Effector memory CD8-positive, alpha-beta T cell (primary cell): ENCODE results near the gene REEP2.
A peak's percentile ranks its signal among the peaks of the same experiment; 100 is the strongest.
"Not testable (repeated sequence)": the region's sequence is repeated elsewhere in the genome, so short reads cannot be mapped to it uniquely, and the experiment has no call there.

Experiments
- ATAC-seq: fragments of 150-1000 bp; cut with Tn5 transposase; replicated peaks from 2 replicates; pipeline ENCODE4 v1.10.0; 2021; ENCODE audit warnings: mild to moderate bottlenecking, moderate library complexity
- DNase-seq, 3 experiments: peaks; one replicate each; pipeline ENCODE4 v3.0.0; 2021
- H3K27ac Mint-ChIP-seq, 2 donors: one replicate each; pipeline ENCODE4 v1.8.0; 2022; ENCODE audit warnings: mild to moderate bottlenecking in 2 of 2, mixed read lengths in 2 of 2, moderate library complexity in 2 of 2
- H3K27me3 Mint-ChIP-seq, 2 donors: one replicate each; pipeline ENCODE4 v1.8.0; 2022; ENCODE audit warnings: mixed read lengths in 2 of 2
- H3K36me3 Mint-ChIP-seq: one replicate; pipeline ENCODE4 v1.8.0; 2022; ENCODE audit warnings: mild to moderate bottlenecking, moderate library complexity, mixed read lengths; ENCODE audit not compliant: insufficient read depth
- H3K4me1 Mint-ChIP-seq, 2 donors: one replicate each; pipeline ENCODE4 v1.8.0; 2022; ENCODE audit warnings: low read depth in 2 of 2, mixed read lengths in 2 of 2
- H3K4me3 Mint-ChIP-seq, 2 donors: one replicate each; pipeline ENCODE4 v1.8.0; 2022; ENCODE audit warnings: mild to moderate bottlenecking in 2 of 2, mixed read lengths in 2 of 2, moderate library complexity in 2 of 2
- H3K9me3 Mint-ChIP-seq, 2 donors: one replicate each; pipeline ENCODE4 v1.8.0; 2022; ENCODE audit warnings: mixed read lengths in 2 of 2
- total RNA-seq, 9 experiments: gene quantifications; one replicate each; lab custom pipeline; 2026; lab: John Stamatoyannopoulos, UW

REEP2 gene, protein sequence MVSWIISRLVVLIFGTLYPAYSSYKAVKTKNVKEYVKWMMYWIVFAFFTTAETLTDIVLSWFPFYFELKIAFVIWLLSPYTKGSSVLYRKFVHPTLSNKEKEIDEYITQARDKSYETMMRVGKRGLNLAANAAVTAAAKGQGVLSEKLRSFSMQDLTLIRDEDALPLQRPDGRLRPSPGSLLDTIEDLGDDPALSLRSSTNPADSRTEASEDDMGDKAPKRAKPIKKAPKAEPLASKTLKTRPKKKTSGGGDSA
- 0.55 to 3.2 (median 0.98) reads per million in 9 experiments for total RNA-seq

DNA sequence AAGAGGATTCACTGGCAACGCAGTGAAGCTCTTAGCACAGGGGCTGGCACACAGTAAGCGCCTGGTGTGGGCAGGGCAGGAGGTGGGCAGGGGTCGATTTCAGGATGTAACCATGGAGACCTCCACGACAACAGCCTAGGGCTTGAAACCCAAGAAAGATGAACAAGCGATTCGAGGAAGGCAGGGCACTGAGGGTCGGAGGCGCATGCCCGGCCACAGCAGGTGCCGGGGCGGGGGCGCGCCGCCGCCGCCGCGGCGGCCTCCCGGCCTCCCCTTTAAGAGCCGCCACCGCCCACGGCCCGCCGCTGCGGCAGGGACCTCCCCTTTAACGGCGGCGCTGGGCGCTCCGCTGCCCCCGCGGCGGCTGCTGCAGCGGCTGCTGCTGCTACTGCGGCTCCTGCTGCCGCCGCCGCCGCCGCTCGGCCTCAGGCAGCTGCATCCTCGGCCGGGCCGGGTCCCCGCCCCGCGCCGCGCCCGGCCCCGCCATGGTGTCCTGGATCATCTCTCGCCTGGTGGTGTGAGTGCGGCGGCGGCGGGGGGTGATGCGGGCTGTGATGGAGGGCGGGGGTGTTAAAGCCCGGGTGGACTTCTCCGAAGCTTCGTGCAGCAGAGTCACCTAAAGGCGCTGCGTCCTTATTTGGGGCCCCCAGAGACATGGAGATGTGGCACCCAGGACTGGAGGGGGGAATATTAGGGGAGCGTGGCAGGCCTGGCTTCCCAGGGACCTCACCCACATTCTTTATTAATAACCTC, at the start of gene REEP2:
TSS of gene REEP2 (plus strand) at position 334 of the 753 bp plus-strand sequence. CDS start at position 486, 152 bp downstream.
- H3K27ac Mint-ChIP-seq = peak within 1 kb of the TSS; percentile 8 to 63
- peak; percentile 91 for ATAC-seq

DNA sequence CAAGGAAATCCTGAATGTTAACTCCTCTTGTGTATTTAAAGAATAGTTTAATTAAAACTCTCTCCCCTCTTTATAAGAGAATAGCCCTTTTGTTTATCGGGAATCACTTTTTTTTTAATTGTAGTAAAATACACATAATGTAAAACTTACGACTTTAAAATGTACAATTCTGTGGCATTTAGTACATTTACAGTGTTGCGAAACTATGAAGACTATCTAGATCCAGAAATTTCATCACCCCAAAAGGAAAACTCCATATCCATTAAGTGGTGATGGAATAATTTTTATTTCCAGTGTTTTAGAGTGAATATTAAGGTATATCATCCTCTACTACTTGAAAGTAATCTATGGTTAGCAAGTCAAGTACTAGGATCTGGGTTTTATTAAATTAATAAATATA, 49.5 kb upstream of the REEP2 start:
- DNase-seq (no peak), ATAC-seq (no peak)
- Mint-ChIP-seq H3K27me3 (no peaks in the 10 kb centered on the region), H3K36me3 (peaks cover 44% of the 10 kb centered on the region), H3K27ac (peak overlapping the region in 1 of 2 donors; percentile 76), H3K9me3 (no peaks in the 10 kb centered on the region), H3K4me3 (no peak overlapping the region), H3K4me1 (no peaks in the 10 kb centered on the region)

More for the DNA sequence above, at the start of gene REEP2:
- Mint-ChIP-seq H3K4me3 (peak within 1 kb of the TSS; percentile 79 to 80), H3K27me3 (no peaks in the 10 kb centered on the region), H3K36me3 (peaks cover 33% of the 10 kb centered on the region), H3K4me1 (peaks cover 12 to 15% of the 10 kb centered on the region in 2 donors), H3K9me3 (no peaks in the 10 kb centered on the region)
- peak; percentile 51 to 65 (median 60) for DNase-seq

DNA sequence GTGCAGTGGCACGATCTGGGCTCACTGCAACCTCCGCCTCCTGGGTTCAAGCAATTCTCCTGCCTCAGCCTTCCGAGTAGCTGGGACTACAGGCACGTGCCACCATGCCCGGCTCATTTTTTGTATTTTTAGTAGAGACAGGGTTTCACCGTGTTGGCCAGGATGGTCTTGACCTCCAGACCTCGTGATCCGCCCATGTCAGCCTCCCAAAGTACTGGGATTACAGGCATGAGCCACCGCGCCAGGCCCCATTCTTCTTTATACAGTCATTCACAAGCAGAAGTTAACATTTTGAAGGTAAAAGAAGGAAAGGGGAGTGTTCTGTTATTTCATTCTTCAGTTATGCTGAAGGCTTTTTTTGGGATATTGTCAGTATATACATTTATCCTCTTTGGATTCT, 48.9 kb upstream of the REEP2 start:
- not testable (repeated sequence) for H3K27me3 Mint-ChIP-seq, ATAC-seq, DNase-seq, H3K9me3 Mint-ChIP-seq, H3K4me3 Mint-ChIP-seq, H3K4me1 Mint-ChIP-seq
- peak overlapping the region in 1 of 2 donors; percentile 76 for H3K27ac Mint-ChIP-seq
- H3K36me3 Mint-ChIP-seq = peaks cover 44% of the 10 kb centered on the region

DNA sequence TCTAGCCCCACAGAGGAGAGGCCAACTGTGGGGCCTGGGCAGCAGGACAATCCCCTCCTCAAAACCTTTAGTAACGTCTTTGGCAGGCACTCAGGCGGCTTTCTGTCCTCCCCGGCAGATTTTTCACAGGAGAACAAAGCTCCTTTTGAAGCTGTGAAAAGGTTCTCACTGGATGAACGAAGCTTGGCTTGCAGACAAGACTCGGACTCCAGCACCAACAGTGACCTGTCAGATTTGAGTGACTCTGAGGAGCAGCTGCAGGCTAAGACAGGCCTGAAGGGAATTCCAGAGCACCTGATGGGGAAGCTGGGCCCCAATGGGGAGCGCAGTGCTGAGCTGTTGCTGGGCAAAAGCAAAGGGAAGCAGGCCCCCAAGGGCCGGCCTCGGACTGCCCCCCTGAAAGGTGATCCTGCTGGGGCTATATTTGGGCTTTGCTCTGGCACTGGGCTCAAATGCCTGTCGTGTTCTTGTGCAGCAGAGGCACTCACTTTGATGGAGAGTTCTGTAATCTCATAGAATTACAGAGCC, 46.9 kb upstream of the REEP2 start:
- no peak for ATAC-seq
- H3K27ac Mint-ChIP-seq = no peak overlapping the region
- peaks cover 42% of the 10 kb centered on the region for H3K36me3 Mint-ChIP-seq
- H3K27me3 Mint-ChIP-seq = no peaks in the 10 kb centered on the region
- no peak overlapping the region for H3K4me3 Mint-ChIP-seq
- no peaks in the 10 kb centered on the region for H3K9me3 Mint-ChIP-seq
- DNase-seq = no peak
- H3K4me1 Mint-ChIP-seq = no peaks in the 10 kb centered on the region

DNA sequence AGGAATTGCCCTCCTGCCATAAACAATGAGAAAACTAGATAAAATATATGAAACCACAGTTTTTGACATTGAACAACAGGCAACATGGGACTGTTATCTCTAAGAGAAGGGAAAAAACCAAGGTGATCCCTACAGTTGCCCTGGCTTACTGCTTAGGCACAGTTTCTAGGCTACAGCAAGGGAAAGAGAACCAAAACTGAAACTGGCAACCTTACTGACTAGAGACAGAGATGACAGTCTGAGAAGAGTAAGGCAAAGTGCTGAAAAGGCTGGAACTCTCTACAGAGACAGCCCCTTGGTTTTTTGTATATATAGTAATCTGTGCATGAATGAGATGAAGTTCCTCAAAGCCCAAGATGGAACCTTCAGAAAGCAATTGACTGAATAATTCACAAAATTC, 36.2 kb upstream of the REEP2 start:
- H3K36me3 Mint-ChIP-seq = peaks cover 89% of the 10 kb centered on the region
- no peaks in the 10 kb centered on the region for H3K9me3 Mint-ChIP-seq
- peak overlapping the region in 1 of 2 donors; percentile 49 for H3K27ac Mint-ChIP-seq
- ATAC-seq (no peak), DNase-seq (no peak)
- peaks cover 0 to 3% of the 10 kb centered on the region in 2 donors for H3K4me1 Mint-ChIP-seq
- H3K4me3 Mint-ChIP-seq = no peak overlapping the region
- no peaks in the 10 kb centered on the region for H3K27me3 Mint-ChIP-seq

DNA sequence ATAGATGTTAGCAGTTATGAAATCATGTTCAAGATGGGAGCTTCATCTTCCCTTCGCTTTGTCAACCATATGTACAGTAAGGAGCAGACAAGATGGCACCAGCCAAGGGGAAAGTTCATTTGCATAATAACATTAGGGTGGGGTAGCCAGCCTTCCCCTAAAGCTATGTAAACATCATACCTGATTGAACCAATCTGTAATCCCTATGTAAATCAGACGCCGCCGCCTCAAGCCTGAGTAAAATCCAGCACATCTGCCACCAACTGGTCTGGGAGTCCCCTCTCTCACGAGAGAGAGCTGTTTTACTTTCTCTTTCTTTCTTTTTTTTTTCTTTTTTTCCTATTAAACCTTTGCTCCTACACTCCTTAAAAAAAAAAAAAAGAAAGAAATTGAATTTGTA, 30.8 kb upstream of the REEP2 start:
- peaks cover 0 to 15% of the 10 kb centered on the region in 2 donors for H3K4me1 Mint-ChIP-seq
- H3K27me3 Mint-ChIP-seq = no peaks in the 10 kb centered on the region
- no peaks in the 10 kb centered on the region for H3K9me3 Mint-ChIP-seq
- H3K36me3 Mint-ChIP-seq = peaks cover 54% of the 10 kb centered on the region
- peak; percentile 50 for ATAC-seq
- no peak overlapping the region for H3K4me3 Mint-ChIP-seq
- no peak for DNase-seq
- H3K27ac Mint-ChIP-seq = peak overlapping the region; percentile 75 to 80

DNA sequence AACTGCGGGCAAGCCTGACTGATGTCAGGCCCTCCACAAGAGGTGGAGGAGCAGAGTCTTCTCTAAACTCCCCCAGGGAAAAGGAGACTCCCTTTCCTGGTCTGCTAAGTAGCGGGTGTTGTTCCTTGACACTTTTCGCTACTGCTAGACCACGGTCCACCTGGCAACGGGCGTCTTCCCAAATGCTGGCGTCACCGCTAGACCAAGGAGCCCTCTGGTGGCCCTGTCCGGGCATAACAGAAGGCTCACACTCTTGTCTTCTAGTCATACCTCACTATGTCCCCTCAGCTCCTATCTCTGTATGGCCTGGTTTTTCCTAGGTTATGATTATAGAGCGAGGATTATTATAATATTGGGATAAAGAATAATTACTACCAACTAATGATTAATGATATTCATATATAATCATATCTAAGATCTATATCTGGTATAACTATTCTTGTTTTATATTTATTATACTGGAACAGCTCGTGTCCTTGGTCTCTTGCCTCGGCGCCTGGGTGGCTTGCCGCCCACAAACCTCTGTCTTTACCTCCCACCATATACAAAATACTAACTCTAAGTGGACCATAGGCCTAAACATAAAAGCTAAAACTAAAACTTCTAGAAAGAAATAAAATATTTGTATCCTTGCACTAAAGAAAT, 27.7 kb upstream of the REEP2 start:
- ATAC-seq, H3K27ac Mint-ChIP-seq, H3K4me3 Mint-ChIP-seq, H3K9me3 Mint-ChIP-seq, H3K27me3 Mint-ChIP-seq: not testable (repeated sequence)
- Mint-ChIP-seq H3K36me3 (peaks cover 53% of the 10 kb centered on the region), H3K4me1 (peaks cover 0 to 15% of the 10 kb centered on the region in 2 donors)
- peak in 2 of 3 experiments; percentile 2 to 25 for DNase-seq

DNA sequence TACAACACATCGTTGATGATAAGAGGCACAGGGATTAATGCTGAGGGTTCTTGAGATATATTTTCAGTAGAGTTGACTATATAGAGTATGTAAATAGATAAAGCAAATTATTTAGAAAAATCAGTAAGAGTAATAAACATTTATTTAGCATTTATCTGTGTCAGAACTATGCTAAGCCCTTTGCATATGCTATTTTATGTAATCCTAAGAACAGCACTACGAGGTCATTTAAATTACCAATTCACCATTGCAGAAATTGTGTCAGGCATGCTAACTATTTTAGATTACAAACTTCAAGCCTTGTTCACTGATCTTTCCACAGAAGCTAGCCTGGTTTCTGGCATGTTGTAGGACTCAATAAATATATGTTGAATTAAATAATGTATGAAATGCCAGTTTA, 20.4 kb upstream of the REEP2 start:
- no peak for ATAC-seq
- H3K9me3 Mint-ChIP-seq = no peaks in the 10 kb centered on the region
- H3K36me3 Mint-ChIP-seq = peaks cover 89% of the 10 kb centered on the region

DNA sequence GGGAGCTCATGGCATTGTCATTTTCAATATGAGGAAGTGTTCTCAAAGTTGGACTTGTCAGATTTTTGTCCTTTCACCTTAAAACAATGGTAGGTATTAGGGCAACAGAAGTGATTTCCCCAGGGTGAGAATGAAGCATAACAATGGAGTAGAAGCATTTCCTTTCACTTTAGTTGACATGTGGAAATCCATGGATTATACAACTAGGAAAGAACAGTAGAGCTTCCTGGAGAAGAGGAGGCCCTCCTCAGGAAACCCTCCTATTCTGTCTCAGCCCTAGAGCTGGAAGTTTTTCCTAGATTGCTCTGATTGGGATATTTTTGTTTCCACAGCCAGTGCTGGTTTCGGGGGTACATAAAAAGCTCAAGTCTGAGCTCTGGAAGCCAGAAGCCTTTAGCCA, 13.8 kb upstream of the REEP2 start:
- H3K36me3 Mint-ChIP-seq = peaks cover 79% of the 10 kb centered on the region
- no peaks in the 10 kb centered on the region for H3K27me3 Mint-ChIP-seq
- no peaks in the 10 kb centered on the region for H3K9me3 Mint-ChIP-seq
- DNase-seq (no peak), ATAC-seq (no peak)
- peak overlapping the region in 1 of 2 donors; percentile 44 for H3K27ac Mint-ChIP-seq
- H3K4me1 Mint-ChIP-seq = no peaks in the 10 kb centered on the region
- no peak overlapping the region for H3K4me3 Mint-ChIP-seq

More for the DNA sequence above, 20.4 kb upstream of the REEP2 start:
- Mint-ChIP-seq H3K4me1 (no peaks in the 10 kb centered on the region), H3K27ac (peak overlapping the region in 1 of 2 donors; percentile 38), H3K27me3 (no peaks in the 10 kb centered on the region), H3K4me3 (no peak overlapping the region)
- no peak for DNase-seq

DNA sequence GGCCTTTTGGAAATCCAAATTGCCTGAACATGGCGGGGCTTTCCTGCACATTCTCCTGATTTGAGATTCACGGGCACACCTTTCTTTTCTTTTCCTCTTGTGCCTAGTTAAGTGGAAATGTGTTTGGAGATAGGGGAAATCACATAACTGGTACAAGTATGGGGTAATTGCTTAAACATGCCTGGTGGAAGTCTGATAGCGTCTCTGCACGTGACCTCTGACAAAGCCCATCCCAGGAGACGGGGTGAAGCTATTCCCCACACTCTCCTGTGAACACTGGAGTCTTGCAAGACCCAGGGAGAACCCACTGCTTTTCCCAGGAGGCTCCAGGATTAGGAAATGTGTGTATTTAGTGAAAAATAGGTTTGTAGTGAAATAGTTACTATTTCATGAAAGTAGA, 2.9 kb upstream of the REEP2 start:
- peaks cover 12 to 15% of the 10 kb centered on the region in 2 donors for H3K4me1 Mint-ChIP-seq
- no peak for ATAC-seq
- H3K27ac Mint-ChIP-seq = no peak overlapping the region
- H3K27me3 Mint-ChIP-seq = no peaks in the 10 kb centered on the region
- H3K9me3 Mint-ChIP-seq = no peaks in the 10 kb centered on the region
- DNase-seq = no peak
- no peak overlapping the region for H3K4me3 Mint-ChIP-seq
- peaks cover 62% of the 10 kb centered on the region for H3K36me3 Mint-ChIP-seq

DNA sequence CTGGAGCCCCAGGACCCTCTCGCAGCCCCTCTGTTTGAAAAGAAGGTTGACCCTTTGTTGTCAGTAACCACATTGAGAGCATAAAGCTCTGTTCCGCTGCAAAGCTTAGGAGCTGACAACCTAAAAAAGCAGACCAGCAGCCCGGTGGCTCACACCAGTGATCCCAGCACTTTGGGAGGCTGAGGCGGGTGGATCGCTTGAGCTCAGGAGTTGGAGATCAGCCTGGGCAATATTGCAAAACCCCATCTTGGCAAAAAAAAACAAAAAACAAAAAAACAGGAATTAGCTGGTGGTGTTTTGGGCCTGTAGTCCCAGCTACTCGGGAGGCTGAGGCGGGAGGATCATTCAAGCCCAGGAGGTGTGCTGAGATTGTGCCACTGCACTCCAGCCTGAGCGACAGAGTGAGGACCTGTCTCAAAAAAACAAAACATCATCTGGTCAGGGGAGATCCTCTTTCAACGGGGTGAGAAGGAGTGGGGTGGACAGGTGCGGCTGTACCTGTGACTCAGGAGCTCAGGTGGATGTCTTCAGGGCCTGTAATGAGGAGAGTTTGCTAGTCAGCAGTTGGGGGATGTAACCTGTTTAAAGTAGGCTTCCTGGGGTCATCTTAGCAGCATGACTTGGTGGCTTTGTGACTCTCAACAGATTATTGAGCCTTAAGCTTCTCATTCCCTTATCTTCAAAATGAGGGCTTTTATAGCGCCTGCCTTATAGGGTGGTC, 694 bp upstream of the REEP2 start:
- Mint-ChIP-seq H3K27me3 (no peaks in the 10 kb centered on the region), H3K4me1 (peaks cover 12 to 15% of the 10 kb centered on the region in 2 donors), H3K27ac (peak overlapping the region; percentile 8 to 38), H3K9me3 (no peaks in the 10 kb centered on the region), H3K36me3 (peaks cover 40% of the 10 kb centered on the region), H3K4me3 (peak overlapping the region; percentile 79 to 80)
- DNase-seq (no peak), ATAC-seq (no peak)

DNA sequence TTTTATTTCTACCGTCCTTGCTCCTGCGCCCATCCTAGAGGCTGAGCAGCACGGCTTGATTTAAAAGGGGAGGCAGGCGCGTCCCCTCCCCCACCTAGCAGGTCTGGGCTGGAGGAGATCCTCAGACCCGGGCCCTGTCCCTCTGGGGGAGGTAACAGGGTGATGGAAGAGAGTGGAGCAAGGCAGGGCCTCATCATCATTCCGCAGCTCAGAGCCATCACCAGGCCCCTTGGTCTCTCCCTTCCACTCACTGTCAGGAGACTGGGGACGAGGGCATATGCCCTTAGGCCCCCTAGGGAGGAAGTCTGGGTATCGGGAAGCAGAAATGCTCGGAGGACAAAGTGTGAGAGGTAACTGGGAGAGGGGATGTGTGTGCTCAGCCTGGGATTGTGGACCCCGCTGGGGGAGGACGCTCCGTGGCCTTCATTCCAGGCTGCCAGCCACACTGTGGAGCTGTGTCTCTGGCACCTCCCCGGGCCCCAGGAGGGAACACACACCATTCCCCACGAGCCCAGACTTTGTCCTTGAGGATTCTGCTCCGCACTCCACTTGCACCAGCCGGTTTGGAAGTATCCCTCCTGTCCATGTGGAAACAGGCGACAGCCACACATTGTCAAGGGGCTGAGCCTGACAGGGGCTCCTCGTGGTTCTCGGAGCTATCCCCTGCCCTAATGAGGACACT, 761 bp downstream of the REEP2 start:
- peaks cover 12 to 15% of the 10 kb centered on the region in 2 donors for H3K4me1 Mint-ChIP-seq
- H3K27me3 Mint-ChIP-seq = no peaks in the 10 kb centered on the region
- peak overlapping the region; percentile 18 to 63 for H3K27ac Mint-ChIP-seq
- H3K9me3 Mint-ChIP-seq = no peaks in the 10 kb centered on the region
- H3K4me3 Mint-ChIP-seq = peak overlapping the region; percentile 79 to 80
- ATAC-seq (no peak), DNase-seq (no peak)
- H3K36me3 Mint-ChIP-seq = peaks cover 27% of the 10 kb centered on the region
